MM.1S (cell line): ENCODE measurements around the gene CROT.

Experiments used
- EZH2 ChIP-seq: fragments of 300-600 bp; sonication (generic); optimal IDR thresholded peaks from 2 replicates; pipeline ENCODE3; 2017; ENCODE audit warnings: low read depth, mild to moderate bottlenecking, antibody characterized with exemption, low read length, mixed read lengths
- TF ChIP-seq, protein P1 (sequence below): fragments of 300-600 bp; sonication (generic); IDR thresholded peaks from 2 replicates; pipeline ENCODE4 v1.5.1; 2016; ENCODE audit warnings: antibody characterized with exemption, low read length, mixed read lengths

DNA sequence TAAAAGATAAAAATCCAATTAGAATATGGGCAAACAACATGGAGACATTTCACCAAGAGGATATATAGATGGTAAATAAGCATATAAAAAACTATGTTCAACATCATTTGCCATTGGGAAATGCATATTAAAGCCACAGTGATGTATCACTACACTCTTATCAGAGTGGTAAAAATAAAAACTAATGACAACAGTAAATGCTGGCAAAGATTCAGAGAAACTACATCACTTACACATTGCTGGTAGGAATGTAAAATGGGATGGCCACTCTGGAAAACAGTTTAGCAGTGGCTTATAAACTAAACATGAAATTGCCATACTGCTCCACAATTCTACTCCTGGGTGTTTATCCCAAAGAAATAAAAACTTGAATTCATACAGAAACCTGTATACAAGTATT lies 59.2 kb downstream of the CROT start:
- TF ChIP-seq, protein P1, sequence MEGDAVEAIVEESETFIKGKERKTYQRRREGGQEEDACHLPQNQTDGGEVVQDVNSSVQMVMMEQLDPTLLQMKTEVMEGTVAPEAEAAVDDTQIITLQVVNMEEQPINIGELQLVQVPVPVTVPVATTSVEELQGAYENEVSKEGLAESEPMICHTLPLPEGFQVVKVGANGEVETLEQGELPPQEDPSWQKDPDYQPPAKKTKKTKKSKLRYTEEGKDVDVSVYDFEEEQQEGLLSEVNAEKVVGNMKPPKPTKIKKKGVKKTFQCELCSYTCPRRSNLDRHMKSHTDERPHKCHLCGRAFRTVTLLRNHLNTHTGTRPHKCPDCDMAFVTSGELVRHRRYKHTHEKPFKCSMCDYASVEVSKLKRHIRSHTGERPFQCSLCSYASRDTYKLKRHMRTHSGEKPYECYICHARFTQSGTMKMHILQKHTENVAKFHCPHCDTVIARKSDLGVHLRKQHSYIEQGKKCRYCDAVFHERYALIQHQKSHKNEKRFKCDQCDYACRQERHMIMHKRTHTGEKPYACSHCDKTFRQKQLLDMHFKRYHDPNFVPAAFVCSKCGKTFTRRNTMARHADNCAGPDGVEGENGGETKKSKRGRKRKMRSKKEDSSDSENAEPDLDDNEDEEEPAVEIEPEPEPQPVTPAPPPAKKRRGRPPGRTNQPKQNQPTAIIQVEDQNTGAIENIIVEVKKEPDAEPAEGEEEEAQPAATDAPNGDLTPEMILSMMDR = no peak
- no peak for TF ChIP-seq EZH2
